ENCODE data around the gene KLHDC8B.
A peak's percentile ranks its signal among the peaks of the same experiment; 100 is the strongest.

The KLHDC8B gene

GRCh38 chr3:49140080-49140479 is 31.3 kb upstream of the KLHDC8B start:
- Mint-ChIP-seq H3K27ac (peak overlapping the region in 1 of 2 donors; percentile 5), H3K9me3 (no peaks in the 10 kb centered on the region), H3K4me1 (no peaks in the 10 kb centered on the region), H3K27me3 (peaks cover 12% of the 10 kb centered on the region), H3K4me3 (no peak overlapping the region)
- ATAC-seq (no peak), DNase-seq (no peak)

- H3K27me3 Mint-ChIP-seq = no peaks in the 10 kb centered on the region
- H3K4me3 Mint-ChIP-seq = no peak overlapping the region
- ATAC-seq = no peak
- H3K4me1 Mint-ChIP-seq = no peaks in the 10 kb centered on the region
- no peaks in the 10 kb centered on the region for H3K9me3 Mint-ChIP-seq
- H3K27ac Mint-ChIP-seq = no peak overlapping the region
- no peak for DNase-seq
These were observed 23.2 kb upstream of the KLHDC8B start for GRCh38 chr3:49148159-49148558.

- ATAC-seq (no peak), DNase-seq (no peak)
- Mint-ChIP-seq H3K9me3 (no peaks in the 10 kb centered on the region), H3K27ac (peak overlapping the region; percentile 8 to 81), H3K4me1 (no peaks in the 10 kb centered on the region), H3K4me3 (no peak overlapping the region), H3K27me3 (no peaks in the 10 kb centered on the region)
These were observed 19.8 kb upstream of the KLHDC8B start for GRCh38 chr3:49151610-49152009.

- Mint-ChIP-seq H3K27ac (no peak overlapping the region), H3K27me3 (no peaks in the 10 kb centered on the region), H3K4me3 (no peak overlapping the region), H3K9me3 (no peaks in the 10 kb centered on the region), H3K4me1 (peaks cover 6% of the 10 kb centered on the region)
- ATAC-seq = no peak
- DNase-seq = no peak
These were observed 18.0 kb upstream of the KLHDC8B start for GRCh38 chr3:49153349-49153912.

- no peak for DNase-seq
- Mint-ChIP-seq H3K4me1 (peaks cover 19% of the 10 kb centered on the region), H3K27ac (no peak overlapping the region), H3K27me3 (no peaks in the 10 kb centered on the region), H3K4me3 (no peak overlapping the region), H3K9me3 (no peaks in the 10 kb centered on the region)
- no peak for ATAC-seq
These were observed 14.1 kb upstream of the KLHDC8B start for GRCh38 chr3:49157289-49157688.

GRCh38 chr3:49158103-49158709 is 13.2 kb upstream of the KLHDC8B start:
- ATAC-seq (peak; percentile 62), DNase-seq (peak; percentile 45 to 68)
- no peaks in the 10 kb centered on the region for H3K9me3 Mint-ChIP-seq
- H3K27ac Mint-ChIP-seq = no peak overlapping the region
- H3K4me1 Mint-ChIP-seq = peaks cover 28% of the 10 kb centered on the region
- no peaks in the 10 kb centered on the region for H3K27me3 Mint-ChIP-seq
- no peak overlapping the region for H3K4me3 Mint-ChIP-seq

- DNase-seq (no peak), ATAC-seq (no peak)
- Mint-ChIP-seq H3K9me3 (no peaks in the 10 kb centered on the region), H3K4me1 (peaks cover 33% of the 10 kb centered on the region), H3K27me3 (no peaks in the 10 kb centered on the region), H3K27ac (no peak overlapping the region), H3K4me3 (no peak overlapping the region)
These were observed 12.6 kb upstream of the KLHDC8B start for GRCh38 chr3:49158792-49159191.

GRCh38 chr3:49161197-49161596 is 10.2 kb upstream of the KLHDC8B start:
- no peaks in the 10 kb centered on the region for H3K27me3 Mint-ChIP-seq
- no peaks in the 10 kb centered on the region for H3K9me3 Mint-ChIP-seq
- peaks cover 52% of the 10 kb centered on the region for H3K4me1 Mint-ChIP-seq
- peak overlapping the region in 1 of 2 donors; percentile 88 for H3K27ac Mint-ChIP-seq
- DNase-seq (no peak), ATAC-seq (no peak)
- peak overlapping the region in 1 of 2 donors; percentile 50 for H3K4me3 Mint-ChIP-seq

GRCh38 chr3:49161808-49162530 is 9.4 kb upstream of the KLHDC8B start:
- H3K4me3 Mint-ChIP-seq = peak overlapping the region; percentile 55 to 62

GRCh38 chr3:49162751-49163419 is 8.5 kb upstream of the KLHDC8B start:
- ATAC-seq (no peak), DNase-seq (no peak)
- Mint-ChIP-seq H3K27me3 (no peaks in the 10 kb centered on the region), H3K27ac (peak overlapping the region in 1 of 2 donors; percentile 48), H3K4me3 (peak overlapping the region in 1 of 2 donors; percentile 25), H3K4me1 (peaks cover 59% of the 10 kb centered on the region), H3K9me3 (no peaks in the 10 kb centered on the region)

More at GRCh38 chr3:49161808-49162530, 9.4 kb upstream of the KLHDC8B start:
- H3K9me3 Mint-ChIP-seq = no peaks in the 10 kb centered on the region
- H3K27ac Mint-ChIP-seq = peak overlapping the region; percentile 74 to 76
- peaks cover 59% of the 10 kb centered on the region for H3K4me1 Mint-ChIP-seq
- DNase-seq = peak in 1 of 2 donors; percentile 71
- ATAC-seq = peak; percentile 81
- H3K27me3 Mint-ChIP-seq = no peaks in the 10 kb centered on the region

GRCh38 chr3:49163609-49164008 is 7.8 kb upstream of the KLHDC8B start:
- no peaks in the 10 kb centered on the region for H3K9me3 Mint-ChIP-seq
- peaks cover 53% of the 10 kb centered on the region for H3K4me1 Mint-ChIP-seq
- no peaks in the 10 kb centered on the region for H3K27me3 Mint-ChIP-seq
- DNase-seq (no peak), ATAC-seq (no peak)
- peak overlapping the region in 1 of 2 donors; percentile 14 for H3K27ac Mint-ChIP-seq
- no peak overlapping the region for H3K4me3 Mint-ChIP-seq

GRCh38 chr3:49164983-49165720 is 6.2 kb upstream of the KLHDC8B start:
- Mint-ChIP-seq H3K4me3 (peak overlapping the region; percentile 93 to 98), H3K27ac (peak overlapping the region; percentile 95 to 99), H3K9me3 (no peaks in the 10 kb centered on the region), H3K4me1 (peaks cover 53% of the 10 kb centered on the region), H3K27me3 (no peaks in the 10 kb centered on the region)
- DNase-seq (no peak), ATAC-seq (no peak)

- Mint-ChIP-seq H3K4me1 (peaks cover 61% of the 10 kb centered on the region), H3K27ac (peak within 1 kb of the TSS; percentile 96 to 99), H3K27me3 (no peaks in the 10 kb centered on the region), H3K9me3 (no peaks in the 10 kb centered on the region), H3K4me3 (peak within 1 kb of the TSS; percentile 93 to 98)
- DNase-seq (peak; percentile 76 to 83), ATAC-seq (peak; percentile 74)
These were observed 5.3 kb upstream of the KLHDC8B start, which contains the start of gene CCDC71 for GRCh38 chr3:49165771-49166751. Gene CCDC71, minus strand, starts transcription at chr3:49166331. Its CDS starts 2,123 bp downstream, at chr3:49164208.

Measured in stimulated activated naive CD8-positive, alpha-beta T cell treated with anti-CD3 and anti-CD28 coated beads, Interleukin-15, amount 100 ng/mL, for 72 hours (primary cell).